Measurements from ENCODE around the gene GNMT. TPM values are rescaled to one million over a fixed set of nuclear protein-coding genes. Genes with fewer than 3 reads are reported as not detected.

Gene GNMT
- total and polyA plus RNA-seq, 2 of the 8 experiments (the other 6 are each of a cell fraction or from before 2014, with no cell fraction given) = 1.8 to 3.4 TPM

DNA sequence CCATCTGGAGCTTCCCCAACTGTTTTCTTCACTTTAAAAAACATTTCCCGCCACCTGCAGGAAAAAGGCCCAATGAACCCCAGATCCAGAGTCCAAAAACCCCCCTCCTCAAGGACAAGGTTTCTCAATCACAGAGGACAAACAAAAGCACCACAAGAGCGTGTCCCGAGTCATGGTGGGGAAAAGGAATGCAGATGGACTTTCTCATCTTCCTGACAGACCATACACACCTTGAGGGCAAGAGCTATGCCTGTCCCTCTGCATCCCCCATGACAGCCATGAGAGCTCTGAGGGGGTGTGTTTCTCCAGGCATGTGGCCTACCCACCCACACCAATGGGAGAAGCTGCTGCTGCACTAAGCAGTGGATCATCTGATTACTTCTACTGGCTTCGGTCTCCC, 9.4 kb downstream of the GNMT start:
- no peak overlapping the region for H2BK12ac ChIP-seq (ENCODE audit: low read depth, low read length)
- H3K27me3 ChIP-seq (replicated peaks in 1 of 4; ENCODE audit: control insufficient read depth in 3 of 4, extremely low read depth in 1 of 4, insufficient read depth in 3 of 4, low read length in 3 of 4) = no peaks in the 10 kb centered on the region
- H3K18ac ChIP-seq (ENCODE audit: extremely low read depth, low read length) = no peak overlapping the region
- no peak overlapping the region for H4K5ac ChIP-seq (ENCODE audit: insufficient read length, low read depth, low read length)
- H2BK5ac ChIP-seq (ENCODE audit: low read depth, low read length) = no peak overlapping the region
- no peak for TF ChIP-seq CHD1 (IDR thresholded peaks at IDR 0.05; ENCODE audit: low read depth, low read length)
- TF ChIP-seq, protein P1, sequence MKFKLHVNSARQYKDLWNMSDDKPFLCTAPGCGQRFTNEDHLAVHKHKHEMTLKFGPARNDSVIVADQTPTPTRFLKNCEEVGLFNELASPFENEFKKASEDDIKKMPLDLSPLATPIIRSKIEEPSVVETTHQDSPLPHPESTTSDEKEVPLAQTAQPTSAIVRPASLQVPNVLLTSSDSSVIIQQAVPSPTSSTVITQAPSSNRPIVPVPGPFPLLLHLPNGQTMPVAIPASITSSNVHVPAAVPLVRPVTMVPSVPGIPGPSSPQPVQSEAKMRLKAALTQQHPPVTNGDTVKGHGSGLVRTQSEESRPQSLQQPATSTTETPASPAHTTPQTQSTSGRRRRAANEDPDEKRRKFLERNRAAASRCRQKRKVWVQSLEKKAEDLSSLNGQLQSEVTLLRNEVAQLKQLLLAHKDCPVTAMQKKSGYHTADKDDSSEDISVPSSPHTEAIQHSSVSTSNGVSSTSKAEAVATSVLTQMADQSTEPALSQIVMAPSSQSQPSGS (IDR thresholded peaks at IDR 0.05; ENCODE audit: low read length) = no peak
- TF ChIP-seq FOSL1 (IDR thresholded peaks at IDR 0.05; ENCODE audit: insufficient read depth, low read depth, low read length) = no peak
- no peak for TF ChIP-seq SP4 (IDR thresholded peaks at IDR 0.05; ENCODE audit: low read length)
- TF ChIP-seq EGR1 (IDR thresholded peaks at IDR 0.05; ENCODE audit: borderline replicate concordance, low read depth, low read length) = no peak
- TF ChIP-seq JUND (IDR thresholded peaks at IDR 0.05; ENCODE audit: low read length) = no peak
- H3K9me3 ChIP-seq (ENCODE audit: insufficient read depth in 2 of 2, low read depth in 1 of 2, low read length in 1 of 2) = no peaks in the 10 kb centered on the region
- peaks cover 0 to 3% (median 0%) of the 10 kb centered on the region in 4 experiments; a peak in 2 of 7 replicates for H3K4me1 ChIP-seq (replicated peaks in 1 of 4; ENCODE audit: control insufficient read depth in 3 of 4, insufficient read depth in 4 of 4, low read length in 3 of 4)
- H3K4ac ChIP-seq (replicated peaks; ENCODE audit: insufficient read length, low read depth, low read length) = no peak overlapping the region
- no peak overlapping the region for H2AK5ac ChIP-seq (ENCODE audit: low read depth, low read length)
- H3K4me2 ChIP-seq (ENCODE audit: insufficient read depth in 1 of 2, low read depth in 2 of 2, low read length in 2 of 2) = no peak overlapping the region
- FAIRE-seq (no peak), DNase-seq (ENCODE audit: low read depth in 1 of 2, low spot score in 2 of 2) (no peak)
- no peak overlapping the region for H3K56ac ChIP-seq (replicated peaks; ENCODE audit: insufficient read length, low read depth, low read length)
- ChIA-PET CTCF (ENCODE audit: partially characterized antibody) (interaction anchor here (1.2 to 4.2 kb wide), 4 partner anchors 12 to 44 kb away, joined by 3 to 11 read pairs (median 6); partner anchors contain the start of genes KLHDC3 and MEA1), POLR2A (ENCODE audit: partially characterized antibody) (interaction anchor here (1.0 to 5.9 kb wide), 5 partner anchors 8 to 58 kb away, joined by 3 to 29 read pairs (median 3); partner anchors contain the start of genes PEX6 and PPP2R5D)
- WGBS, 2 experiments (ENCODE audit: extremely low coverage in 1 of 2, insufficient coverage in 1 of 2, insufficient read length in 1 of 2, insufficient replicate concordance in 2 of 2, low coverage in 1 of 2, low lambda C conversion rate in 2 of 2, missing lambda C conversion rate in 1 of 2) = 93% methylated on average over 4 of the region's 4 CpGs; no CpG with 5 or more reads in 1 of the 2 experiments
- no peak overlapping the region for H4K8ac ChIP-seq (ENCODE audit: extremely low read depth, insufficient read depth, low read length)
- no peak overlapping the region for H3K4me3 ChIP-seq (ENCODE audit: extremely low read depth in 1 of 4, insufficient read depth in 2 of 4, low read depth in 3 of 4, low read length in 4 of 4)
- H2BK120ac ChIP-seq (replicated peaks; ENCODE audit: low read depth, low read length) = no peak overlapping the region
- H3K36me3 ChIP-seq (ENCODE audit: control insufficient read depth in 2 of 4, insufficient read depth in 4 of 4, low read length in 3 of 4) = no peaks in the 10 kb centered on the region; a peak in 1 of 8 replicates
- H2BK15ac ChIP-seq (ENCODE audit: low read length) = no peak overlapping the region
- no peaks in the 10 kb centered on the region; the same call in none of the 2 replicates for H3K79me1 ChIP-seq (ENCODE audit: low read depth, low read length)
- no peak overlapping the region for H3K27ac ChIP-seq (ENCODE audit: low read depth, low read length)
- no peak overlapping the region for H2BK20ac ChIP-seq (ENCODE audit: low read length)
- no peaks in the 10 kb centered on the region for H3K23me2 ChIP-seq (ENCODE audit: low read depth, low read length)
- no peaks in the 10 kb centered on the region for H3K79me2 ChIP-seq (ENCODE audit: control insufficient read depth in 1 of 2, insufficient read depth in 2 of 2, low read length in 2 of 2)
- no peak overlapping the region for H3K14ac ChIP-seq (ENCODE audit: insufficient read length)
- no peak overlapping the region for H4K91ac ChIP-seq (replicated peaks; ENCODE audit: insufficient read length, low read length)
- peaks cover 0 to 2% of the 10 kb centered on the region in 2 experiments for H4K20me1 ChIP-seq (replicated peaks in 1 of 2; ENCODE audit: control insufficient read depth in 1 of 2, insufficient read depth in 2 of 2, low read length in 2 of 2)
- no peak overlapping the region for H3K23ac ChIP-seq (ENCODE audit: insufficient read length)
- no peak overlapping the region for H2AFZ ChIP-seq (ENCODE audit: low read length)
- H3K9ac ChIP-seq (replicated peaks in 1 of 4; ENCODE audit: extremely low read depth in 1 of 4, low read depth in 3 of 4, low read length in 3 of 4) = no peak overlapping the region

Measured in H1 (cell line).